HG03135 (cell line): ENCODE measurements around the gene DICER1.
"Not testable (repeated sequence)": the region's sequence is repeated elsewhere in the genome, so short reads cannot be mapped to it uniquely, and the experiment has no call there.

Experiments
- ATAC-seq: cut with Tn5 transposase; IDR thresholded peaks from one replicate; pipeline ENCODE4 v1.9.1; 2021; ENCODE audit warnings: mild to moderate bottlenecking, moderate library complexity; ENCODE audit not compliant: unreplicated experiment

The DICER1 gene, protein sequence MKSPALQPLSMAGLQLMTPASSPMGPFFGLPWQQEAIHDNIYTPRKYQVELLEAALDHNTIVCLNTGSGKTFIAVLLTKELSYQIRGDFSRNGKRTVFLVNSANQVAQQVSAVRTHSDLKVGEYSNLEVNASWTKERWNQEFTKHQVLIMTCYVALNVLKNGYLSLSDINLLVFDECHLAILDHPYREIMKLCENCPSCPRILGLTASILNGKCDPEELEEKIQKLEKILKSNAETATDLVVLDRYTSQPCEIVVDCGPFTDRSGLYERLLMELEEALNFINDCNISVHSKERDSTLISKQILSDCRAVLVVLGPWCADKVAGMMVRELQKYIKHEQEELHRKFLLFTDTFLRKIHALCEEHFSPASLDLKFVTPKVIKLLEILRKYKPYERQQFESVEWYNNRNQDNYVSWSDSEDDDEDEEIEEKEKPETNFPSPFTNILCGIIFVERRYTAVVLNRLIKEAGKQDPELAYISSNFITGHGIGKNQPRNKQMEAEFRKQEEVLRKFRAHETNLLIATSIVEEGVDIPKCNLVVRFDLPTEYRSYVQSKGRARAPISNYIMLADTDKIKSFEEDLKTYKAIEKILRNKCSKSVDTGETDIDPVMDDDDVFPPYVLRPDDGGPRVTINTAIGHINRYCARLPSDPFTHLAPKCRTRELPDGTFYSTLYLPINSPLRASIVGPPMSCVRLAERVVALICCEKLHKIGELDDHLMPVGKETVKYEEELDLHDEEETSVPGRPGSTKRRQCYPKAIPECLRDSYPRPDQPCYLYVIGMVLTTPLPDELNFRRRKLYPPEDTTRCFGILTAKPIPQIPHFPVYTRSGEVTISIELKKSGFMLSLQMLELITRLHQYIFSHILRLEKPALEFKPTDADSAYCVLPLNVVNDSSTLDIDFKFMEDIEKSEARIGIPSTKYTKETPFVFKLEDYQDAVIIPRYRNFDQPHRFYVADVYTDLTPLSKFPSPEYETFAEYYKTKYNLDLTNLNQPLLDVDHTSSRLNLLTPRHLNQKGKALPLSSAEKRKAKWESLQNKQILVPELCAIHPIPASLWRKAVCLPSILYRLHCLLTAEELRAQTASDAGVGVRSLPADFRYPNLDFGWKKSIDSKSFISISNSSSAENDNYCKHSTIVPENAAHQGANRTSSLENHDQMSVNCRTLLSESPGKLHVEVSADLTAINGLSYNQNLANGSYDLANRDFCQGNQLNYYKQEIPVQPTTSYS (N-terminal part only)

DNA sequence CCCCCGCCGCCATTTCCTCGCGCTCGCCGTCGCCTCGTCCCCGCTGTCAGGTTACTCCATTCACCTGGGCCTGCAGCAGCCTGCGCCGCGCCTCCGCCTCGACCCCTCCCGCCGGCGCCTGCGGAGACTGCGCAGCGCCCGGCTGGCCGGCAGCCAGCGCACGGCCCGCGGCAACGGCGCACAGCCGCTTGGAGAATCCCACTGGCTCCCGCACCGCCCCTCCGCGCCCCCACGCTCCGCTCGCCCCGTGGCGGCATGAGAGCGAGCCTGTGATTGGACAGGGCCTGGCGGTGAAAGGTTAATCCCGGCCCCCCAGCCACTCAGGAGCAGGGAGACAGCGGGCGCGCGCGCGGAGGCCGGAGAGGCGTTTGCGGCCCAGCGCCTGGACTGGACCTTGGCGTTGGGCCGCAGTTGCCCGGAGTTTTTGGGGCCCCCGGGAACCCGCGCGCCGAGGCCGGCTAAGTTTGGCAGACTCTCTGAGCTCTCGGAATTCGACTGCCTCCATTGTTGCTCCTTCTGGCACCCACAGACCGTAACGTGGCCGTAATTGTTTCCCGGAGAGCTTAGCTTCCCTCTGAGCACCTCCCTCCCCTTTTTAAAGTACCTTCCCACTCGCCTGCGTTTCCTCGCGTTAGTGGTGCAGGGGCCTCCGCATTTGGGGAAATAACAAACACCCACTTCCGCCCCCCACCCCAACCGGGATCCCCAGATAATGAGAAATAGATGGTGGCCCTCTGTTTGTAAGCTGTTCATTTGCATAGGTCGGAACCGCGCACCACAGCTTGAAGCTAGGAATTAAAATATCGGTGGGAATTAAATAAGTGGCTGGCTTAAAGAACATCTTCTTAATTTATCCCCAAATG, at the start of gene DICER1:
DICER1 (minus strand) TSS at position 203 of the 863 bp plus-strand sequence. CDS start 24,071 bp downstream, outside the sequence.
- peak; percentile 70 for ATAC-seq

- ATAC-seq: no peak
Observed at GRCh38 chr14:95206534-95206933, 49.2 kb upstream of the DICER1 start.

DNA sequence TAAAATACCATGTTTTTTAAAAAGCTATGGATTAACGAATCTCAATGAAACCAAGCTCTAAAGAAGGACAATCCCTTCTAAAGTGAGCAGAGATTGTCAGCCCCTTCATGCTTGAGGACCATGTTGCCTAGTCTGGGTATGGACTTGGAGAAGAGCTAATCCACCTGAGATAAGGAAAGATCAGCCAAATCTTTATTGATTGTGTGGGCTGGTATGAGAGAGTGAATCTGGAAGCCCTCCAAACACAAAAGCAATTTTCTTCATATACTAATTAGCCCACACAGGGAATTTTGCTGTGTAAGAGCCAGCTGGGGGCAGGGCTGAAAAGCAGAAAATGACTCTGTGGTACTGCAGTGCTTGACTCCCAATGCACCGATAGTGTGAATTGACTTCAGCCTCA, 47.4 kb upstream of the DICER1 start:
- ATAC-seq: no peak

DNA sequence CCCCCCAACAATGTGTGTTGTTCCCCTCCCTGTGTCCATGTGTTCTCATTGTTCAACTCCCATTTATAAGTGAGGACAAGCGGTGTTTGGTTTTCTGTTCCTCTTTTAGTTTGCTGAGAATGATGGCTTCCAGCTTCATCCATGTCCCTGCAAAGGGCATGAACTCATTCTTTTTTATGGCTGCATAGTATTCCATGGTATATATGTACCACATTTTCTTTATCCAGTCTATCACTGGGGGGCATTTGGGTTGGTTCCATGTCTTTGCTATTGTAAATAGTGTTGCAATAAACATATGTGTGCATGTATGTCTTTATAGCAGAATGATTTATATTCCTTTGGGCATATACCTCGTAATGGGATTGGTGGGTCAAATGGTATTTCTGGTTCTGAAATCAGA, 44.4 kb upstream of the DICER1 start:
- not testable (repeated sequence) for ATAC-seq

- no peak for ATAC-seq
Observed at GRCh38 chr14:95200404-95200803, 43.1 kb upstream of the DICER1 start.

DNA sequence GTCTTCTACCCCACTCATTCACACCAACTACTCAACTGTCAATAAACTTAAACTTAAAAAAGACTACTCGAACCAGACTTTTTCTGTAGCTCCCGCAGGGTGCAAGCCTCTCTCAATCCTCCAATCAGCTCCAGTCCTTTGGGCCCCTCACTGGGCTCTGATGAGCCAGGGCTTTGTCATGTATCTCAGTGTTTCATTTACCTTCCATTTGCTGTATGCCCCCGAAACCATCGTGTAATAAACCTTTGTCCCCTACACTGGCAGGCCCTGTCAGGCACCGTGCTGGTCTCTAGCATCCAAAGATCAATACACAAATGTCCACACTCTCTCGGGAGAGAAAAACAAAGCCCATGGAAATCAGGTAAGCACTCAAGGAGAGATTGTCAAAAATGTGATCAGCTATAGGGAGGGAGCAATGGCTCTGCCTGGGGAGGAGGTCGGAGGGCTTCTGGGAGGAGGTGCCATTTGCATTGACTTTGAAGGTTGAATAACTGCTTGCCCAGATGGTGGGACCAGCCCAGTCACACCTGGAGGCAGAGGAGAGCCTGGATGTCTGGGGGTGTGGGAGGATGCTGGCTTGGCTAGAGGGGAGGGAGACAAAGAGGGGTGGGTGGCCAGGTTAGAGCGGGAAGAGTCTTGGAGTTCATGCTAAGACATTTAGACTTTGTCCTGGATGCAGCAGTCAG, 42.1 kb upstream of the DICER1 start:
- no peak for ATAC-seq

DNA sequence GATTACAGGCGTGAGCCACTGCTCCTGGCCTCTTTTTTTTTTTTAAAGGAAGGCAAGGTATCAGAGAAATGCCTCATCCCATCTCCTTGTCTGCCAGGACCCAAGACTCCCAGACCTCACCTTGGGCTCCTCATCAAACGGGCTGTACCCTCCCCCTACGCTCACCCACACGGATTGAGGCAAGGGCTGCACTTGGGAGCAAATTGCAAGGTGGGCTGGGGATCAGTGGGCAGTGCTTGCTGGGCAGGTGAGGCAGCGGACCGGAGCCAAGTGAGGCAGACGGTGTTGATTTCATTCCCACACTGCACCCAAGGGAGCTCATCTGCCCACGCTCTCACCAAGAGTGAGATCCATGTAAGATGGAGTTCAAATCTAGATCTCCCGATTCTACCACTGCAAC, 41.0 kb upstream of the DICER1 start:
- ATAC-seq: no peak

DNA sequence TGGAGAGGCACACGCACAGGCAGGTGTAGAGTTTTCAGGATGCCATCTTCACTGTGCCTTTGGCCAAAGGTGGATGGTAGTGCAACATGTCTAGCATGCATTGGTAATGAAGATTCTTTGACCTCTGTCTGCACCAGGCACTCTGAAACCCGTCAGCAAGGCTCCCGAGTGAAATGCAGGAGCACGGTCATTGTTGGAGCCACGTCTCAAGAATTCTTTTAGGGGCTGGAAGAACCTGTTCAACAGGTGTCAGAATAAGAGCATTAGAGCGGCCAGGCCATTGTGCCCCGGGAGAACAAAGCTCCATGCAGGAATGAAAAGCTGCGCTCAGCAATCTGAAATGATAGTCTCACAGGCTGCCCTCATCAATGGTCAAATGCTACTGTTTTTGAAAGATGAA, 40.2 kb upstream of the DICER1 start:
- no peak for ATAC-seq

GRCh38 chr14:95196826-95197545, 39.7 kb upstream of the DICER1 start:
- ATAC-seq: no peak

DNA sequence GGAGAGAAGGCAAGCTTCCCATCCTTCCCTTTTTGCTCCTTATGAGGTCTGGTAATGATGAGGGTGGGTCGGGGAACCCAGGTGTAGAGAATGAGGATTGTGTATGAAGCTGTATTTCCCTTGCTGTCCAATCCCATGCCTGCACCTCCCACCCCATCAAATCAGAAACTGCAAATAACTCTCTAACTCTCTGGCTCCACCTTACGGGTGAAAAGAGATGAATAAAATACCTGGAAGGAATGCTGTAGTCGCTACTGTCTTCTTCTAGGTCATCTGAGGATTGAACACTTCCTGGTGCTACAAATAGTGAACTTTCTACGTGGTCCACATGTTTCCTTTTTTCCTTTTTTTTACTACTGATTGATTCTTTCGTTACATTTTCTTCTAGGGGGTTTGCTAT, 38.9 kb upstream of the DICER1 start:
- no peak for ATAC-seq

DNA sequence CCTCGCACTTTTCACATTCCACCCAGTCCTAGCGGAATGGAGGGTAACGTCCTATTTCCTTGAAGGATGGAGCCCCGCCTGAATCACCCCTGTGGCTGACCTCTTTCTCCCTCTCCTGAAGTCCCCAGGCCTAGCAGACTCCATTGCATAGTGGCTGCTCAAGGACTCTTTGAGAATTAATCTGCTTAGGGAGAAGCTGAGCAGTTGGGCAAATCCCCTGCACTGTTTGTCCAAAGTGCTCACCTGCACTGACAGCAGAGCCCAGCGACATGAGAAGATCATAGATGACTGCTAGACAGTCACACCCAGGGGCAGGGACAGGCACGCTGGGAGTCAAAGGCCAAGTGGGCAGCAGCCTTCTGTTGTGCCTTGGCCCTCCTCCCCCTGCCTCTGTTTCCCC, 37.7 kb upstream of the DICER1 start:
- no peak for ATAC-seq

DNA sequence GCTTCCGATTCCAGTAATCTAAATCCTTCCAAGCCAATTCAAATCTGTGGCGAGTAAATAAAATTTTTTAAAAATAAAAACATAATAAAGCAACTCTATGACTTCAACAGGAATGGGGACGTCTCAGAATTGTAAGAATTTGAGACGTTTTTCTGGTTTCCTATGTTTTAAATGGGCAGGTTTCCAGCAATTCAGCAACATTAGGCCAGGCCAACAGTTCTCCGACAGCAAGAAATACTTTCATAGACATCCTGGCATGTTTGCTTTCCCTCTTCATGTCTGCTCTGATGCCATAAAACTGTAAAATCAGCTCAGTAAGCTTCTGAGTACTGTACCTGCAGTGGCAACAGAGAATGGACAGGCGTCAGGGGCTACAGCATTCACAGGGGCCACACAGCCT, 35.8 kb upstream of the DICER1 start:
- no peak for ATAC-seq

- ATAC-seq: no peak
Observed at GRCh38 chr14:95192311-95192710, 35.0 kb upstream of the DICER1 start.

DNA sequence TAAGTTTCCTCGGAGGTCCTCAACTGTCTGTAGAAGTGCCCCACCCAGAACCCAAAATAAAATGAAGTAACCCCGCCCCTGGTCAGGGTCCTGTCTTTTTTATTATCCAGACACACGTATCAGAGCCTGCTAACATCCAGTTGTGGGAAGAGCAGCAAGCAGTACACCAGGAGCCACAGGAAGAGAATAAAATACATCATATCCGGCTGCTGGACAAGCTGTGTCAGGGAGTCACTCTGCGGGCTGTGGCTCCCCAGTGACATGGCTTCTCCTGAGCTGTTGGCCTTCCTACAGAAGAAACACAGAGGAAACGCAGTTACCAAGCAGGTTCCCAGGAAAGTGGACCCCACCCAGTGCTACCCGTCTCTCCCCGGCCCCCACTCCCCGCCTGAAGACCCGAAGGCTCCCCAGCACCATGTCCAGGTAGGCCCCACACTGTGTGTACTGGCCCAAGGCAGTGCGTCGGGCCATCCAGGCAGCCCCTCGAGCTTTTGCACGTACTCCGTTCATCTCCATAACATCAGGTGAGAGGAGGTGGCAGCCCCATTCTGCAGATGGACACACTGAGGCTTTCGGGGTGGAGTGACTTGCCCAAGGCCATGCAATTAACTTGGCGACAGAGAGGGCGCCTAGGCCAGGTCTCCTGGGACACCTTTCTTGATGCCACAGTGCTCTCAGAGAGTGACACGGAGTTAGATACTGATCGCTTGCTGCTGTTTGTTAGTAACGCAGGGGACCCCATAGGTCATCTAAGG, 34.3 kb upstream of the DICER1 start:
- no peak for ATAC-seq

DNA sequence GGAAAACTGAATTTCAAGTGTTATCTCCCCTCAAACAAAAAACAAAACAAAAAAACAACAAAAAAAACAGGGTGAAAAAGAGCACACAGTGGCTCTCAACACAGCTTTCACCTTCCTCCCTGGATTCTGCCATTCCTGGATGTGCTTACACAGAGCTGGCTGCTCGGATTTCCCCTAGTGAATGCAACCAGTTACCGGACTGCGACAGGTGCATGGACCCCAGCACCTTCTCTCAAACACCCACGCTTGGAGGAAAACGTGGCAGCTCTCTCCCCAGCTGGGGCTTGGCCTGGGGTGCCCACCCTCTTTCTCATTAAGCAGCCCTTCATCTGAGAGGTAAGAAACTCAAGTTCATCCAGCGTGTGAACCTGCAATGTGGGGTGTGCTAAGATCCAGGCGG, 33.5 kb upstream of the DICER1 start:
- ATAC-seq: no peak

DNA sequence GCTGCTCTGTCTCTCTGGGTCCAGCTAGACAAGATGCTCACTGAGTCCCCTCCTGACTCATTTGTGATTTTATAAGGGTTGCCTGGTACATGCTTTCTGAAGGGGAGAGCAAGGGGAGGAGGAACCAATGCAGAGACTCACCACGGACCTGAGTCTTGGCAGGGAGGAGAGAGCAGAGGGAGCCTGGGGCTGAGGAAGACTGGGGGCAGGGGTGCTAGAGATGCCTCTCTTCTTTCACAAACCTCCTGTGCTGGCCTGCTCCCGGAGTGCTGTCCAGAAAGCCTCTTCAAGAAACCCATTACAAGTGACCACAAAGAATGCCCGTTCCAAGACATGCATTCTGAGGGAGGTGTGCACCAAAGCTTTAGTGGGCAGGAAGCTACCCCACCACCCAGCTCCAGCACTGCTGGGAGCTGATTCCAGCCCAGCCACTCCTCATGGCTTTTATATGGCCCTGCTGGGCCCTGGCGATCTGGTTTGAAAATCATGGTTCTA, 33.1 kb upstream of the DICER1 start:
- no peak for ATAC-seq

GRCh38 chr14:95189367-95190132, 32.2 kb upstream of the DICER1 start:
- no peak for ATAC-seq
